HG03342 (cell line): ENCODE results near the gene SSBP4.
"Not testable (repeated sequence)": the region's sequence is repeated elsewhere in the genome, so short reads cannot be mapped to it uniquely, and the experiment has no call there.

ENCODE experiments used
- ATAC-seq: cut with Tn5 transposase; IDR thresholded peaks from one replicate; pipeline ENCODE4 v1.9.1; 2021; ENCODE audit warnings: mild to moderate bottlenecking, moderate library complexity; ENCODE audit not compliant: unreplicated experiment

Gene SSBP4

GRCh38 chr19:18392926-18393325 lies 26.3 kb upstream of the SSBP4 start:
- no peak for ATAC-seq

DNA sequence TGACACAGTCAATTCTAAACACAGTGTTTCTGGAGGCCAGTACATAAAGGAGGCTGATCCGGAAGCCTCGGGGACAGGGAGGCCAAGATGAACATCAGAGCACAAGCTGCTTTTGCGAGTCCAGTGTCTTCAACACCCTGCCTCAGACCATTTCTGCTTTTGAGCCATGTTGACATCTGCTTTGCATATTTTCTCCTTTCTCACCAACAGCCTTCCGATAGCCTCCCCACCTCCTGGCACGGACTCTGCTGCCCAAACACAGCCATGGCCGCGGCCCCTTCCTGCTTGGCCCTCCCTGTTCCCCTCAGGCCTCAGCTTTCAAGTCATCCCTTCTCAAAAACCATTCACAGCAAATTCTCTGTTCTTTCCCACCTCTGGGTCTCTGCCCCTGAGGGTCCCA lies 25.4 kb upstream of the SSBP4 start:
- ATAC-seq, result no peak

DNA sequence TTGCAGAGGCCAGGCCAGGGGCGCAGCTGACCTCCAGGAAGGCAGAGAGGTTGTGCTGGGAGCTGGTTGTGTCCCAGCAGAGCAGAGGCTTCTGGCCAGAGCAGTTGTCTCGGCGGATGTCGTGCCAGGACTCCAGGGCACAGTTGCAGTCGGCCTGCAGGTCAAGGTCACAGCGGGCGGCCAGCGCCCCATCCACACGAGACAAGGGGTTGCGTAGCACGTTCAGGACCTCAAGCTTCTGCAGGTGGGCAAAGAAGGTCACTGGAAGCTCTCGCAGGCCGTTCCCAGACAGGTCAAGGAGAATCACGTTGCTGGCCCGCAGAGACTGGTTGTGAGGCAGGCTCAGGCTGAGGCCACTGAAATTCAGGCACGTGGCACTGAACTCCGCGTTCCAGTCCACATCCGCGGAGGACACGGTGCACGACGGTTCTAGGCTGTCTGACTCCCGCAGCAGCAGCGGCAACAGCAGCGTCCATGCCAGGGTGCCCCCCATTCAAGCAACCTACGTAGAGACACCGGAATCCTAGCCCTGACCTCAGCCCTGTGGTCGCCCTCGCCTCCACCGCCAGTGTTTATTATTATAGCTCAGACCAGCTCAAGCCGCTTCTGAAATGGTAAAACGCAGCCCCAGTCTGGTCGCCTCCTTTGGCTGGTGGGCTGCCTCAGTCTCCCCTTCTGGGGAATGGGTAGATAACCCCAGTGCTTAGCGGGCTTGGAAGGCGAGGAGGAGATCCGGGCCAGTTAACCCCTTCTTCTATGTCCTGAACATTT lies 22.5 kb upstream of the SSBP4 start:
- ATAC-seq, result no peak

DNA sequence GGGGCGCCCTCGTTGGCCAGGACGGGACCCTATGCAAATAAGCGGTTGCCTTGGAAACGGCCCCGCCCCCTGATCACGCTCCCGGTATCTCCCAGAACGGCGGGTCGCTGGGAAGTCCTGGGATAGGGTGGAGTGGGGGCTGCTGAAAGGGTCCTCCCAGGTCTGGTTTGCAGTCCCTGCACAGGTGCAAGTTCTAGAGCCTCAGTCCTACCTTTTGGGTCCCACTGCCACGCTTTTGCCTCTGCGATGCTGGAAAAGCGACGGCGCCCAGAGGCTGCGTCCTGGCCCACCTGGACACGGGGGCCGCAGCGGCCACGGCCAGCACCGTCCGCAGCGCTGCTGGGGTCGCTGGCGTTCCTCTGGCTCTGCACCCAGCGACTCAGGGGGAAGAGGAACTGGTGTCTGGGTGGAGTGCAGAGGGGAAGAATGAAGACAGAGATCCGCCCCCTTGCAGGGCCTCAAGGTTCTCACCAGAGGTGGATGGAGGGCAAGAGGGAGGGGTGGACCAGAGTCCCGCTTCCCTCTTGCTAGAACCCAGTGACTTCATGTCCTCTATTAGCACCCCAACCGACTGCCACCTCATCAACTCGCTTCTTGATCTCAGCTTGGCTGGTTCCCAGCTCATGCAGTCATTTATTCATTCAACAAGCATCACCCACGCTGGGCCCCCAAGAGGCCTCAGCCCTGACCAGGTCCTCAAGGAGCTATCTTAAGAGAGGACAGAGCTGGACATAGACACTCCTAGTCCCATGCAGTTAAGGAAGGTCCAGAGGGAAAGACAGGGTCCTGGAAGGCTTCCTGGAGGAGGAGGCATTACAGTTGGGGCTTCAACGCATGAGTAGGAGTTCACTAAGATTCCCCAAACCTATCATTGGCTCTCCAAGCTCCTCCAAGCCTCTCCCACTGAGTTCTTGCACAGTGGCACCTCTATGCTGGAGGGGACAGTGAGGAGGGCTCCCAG lies 21.7 kb upstream of the SSBP4 start, which contains the start of gene LRRC25:
Gene LRRC25, minus strand, starts transcription at position 381 of the 961 bp plus-strand sequence. CDS start 659 bp downstream, outside the sequence.
- no peak for ATAC-seq

DNA sequence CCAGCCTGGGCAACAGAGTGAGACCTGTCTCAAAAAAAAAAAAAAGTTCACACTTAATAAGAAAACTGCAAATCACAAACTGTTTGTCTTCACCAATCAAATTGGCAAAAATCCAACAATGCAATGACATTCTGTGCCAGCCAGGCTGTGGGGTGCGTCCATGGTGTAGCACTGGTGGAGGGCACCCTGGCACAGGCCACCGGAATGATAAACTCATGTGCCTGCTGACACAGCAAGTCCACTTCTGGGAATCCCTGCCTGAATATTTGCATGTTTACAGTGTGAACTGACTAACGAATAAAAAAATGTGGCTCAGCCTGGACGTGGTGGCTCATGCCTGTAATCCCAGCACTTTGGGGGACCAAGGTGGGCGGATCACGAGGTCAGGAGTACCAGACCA lies 20.2 kb upstream of the SSBP4 start:
- ATAC-seq, result no peak

- ATAC-seq, result no peak
These were observed 17.6 kb upstream of the SSBP4 start for GRCh38 chr19:18401580-18402112.

DNA sequence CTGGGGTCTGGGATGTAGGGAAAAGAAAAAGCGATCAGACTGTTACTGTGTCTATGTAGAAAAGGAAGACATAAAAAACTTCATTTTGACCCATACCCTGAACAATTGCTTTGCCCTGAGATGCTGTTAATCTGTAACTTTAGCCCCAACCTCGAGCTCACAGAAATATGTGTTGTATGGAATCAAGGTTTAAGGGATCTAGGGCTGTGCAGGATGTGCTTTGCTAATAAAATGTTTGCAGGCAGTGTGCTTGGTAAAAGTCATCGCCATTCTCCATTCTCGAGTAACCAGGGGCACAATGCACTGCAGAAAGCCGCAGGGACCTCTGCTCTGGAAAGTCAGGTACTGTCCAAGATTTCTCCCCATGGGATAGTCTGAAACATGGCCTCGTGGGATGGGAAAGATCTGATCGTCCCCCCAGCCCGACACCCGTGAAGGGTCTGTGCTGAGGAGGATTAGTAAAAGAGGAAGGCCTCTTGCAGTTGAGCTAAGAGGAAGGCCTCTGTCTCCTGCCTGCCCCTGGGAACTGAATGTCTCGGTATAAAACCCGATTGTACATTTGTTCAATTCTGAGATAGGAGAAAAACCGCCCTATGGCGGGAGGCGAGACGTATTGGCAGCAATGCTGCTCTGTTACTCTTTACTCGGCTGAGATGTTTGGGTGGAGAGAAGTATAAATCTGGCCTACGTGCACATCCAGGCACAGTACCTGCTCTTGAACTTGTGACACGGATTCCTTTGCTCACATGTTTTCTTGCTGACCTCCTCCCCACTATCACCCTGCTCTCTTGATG lies 16.5 kb upstream of the SSBP4 start:
- not testable (repeated sequence) for ATAC-seq

- not testable (repeated sequence) for ATAC-seq
These were observed 13.4 kb upstream of the SSBP4 start for GRCh38 chr19:18405754-18406153.

- ATAC-seq, result no peak
These were observed 12.4 kb upstream of the SSBP4 start for GRCh38 chr19:18406749-18407148.

- peak; percentile 56 for ATAC-seq
These were observed 11.1 kb upstream of the SSBP4 start for GRCh38 chr19:18408053-18408476.

GRCh38 chr19:18412610-18413239 lies 6.5 kb upstream of the SSBP4 start:
- no peak for ATAC-seq

DNA sequence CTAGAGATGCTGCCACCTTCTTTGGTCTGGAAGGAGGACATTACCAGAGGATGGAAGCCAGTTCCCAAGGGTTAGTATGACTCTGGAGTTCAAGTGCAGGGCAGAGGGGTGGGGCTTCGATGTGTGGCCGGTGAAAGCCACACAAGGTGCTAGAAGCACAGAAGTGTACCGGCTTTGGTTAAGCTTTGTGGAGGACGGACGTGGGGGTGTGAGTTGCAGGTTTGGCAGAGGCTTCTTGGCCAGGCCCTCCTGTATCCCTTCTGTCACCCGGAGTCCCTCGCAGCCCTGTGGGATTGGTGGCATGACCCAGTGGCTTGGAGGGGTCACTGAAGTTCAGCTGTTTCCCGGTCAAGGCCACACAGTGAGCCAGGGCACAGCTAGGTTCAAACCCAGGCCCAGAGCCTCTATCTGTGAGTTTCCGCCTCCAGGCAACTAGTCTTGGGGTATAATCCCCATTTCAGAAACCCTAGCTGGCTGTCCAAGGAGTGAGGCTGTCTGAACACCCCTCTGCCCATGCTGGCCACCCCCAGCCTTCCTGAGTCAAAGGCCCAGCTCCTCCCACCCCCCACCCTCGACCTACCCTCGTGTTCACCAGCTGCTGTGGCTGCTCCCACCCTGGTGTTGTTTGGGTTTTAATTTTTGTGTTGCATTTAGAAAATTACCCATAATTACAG lies 4.6 kb upstream of the SSBP4 start:
- ATAC-seq, result no peak

DNA sequence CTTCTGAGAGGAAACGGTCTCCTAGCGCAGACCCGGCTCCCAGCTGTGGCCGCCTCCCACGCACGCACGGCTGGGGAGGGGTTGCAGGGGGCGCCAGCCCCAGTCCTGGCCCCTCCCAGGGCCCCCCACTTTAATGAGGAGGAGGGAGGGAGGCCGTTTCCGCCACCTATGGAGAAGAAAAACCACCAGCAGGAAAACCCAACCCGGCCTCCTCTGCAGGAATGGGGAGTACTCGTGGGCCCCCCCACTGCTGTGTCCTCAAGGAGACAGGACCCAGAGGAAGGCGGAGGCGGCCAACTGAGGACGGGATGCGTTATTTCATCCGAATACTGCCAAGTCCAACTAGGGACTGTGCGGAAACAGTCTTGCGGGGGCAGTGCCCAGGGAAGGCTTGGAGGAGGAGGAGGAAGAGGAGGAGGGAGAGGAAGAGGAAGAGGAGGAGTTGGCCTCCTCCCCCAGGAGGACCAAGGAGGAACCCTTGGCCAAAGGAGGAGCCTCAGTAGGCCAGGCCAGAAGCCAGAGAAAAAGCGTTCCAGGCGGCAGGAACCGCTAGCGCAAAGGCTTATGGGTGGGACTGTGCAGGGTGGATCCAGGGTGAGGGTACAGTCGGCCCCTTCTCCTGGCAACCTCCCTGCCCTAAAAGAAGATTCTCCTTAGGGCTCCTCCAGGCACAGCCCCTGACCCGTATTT lies 3.9 kb upstream of the SSBP4 start:
- no peak for ATAC-seq

DNA sequence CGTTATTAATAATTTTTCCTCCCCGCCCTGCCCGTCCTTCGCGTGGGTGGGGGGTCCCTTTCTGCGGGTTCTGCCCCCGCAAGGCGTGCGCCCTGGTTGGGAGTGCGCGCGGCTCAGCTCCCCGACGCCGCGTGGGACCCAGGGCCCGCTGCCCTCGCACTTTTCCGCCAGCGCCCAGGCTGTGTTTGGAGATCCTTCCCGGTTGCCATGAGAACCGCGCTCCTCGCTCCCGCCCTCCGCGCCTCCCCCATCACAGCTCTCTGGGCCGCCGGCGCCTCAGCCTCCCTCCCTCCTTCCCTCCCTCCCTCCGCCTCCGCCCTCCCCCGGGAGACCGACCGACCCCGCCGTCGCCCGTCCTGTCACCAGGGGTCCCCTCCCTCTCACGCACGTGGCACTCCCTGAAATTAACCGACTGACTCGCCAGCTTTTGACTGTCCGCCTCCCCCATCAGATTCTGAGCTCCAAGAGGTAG lies 2.4 kb upstream of the SSBP4 start:
- no peak for ATAC-seq

DNA sequence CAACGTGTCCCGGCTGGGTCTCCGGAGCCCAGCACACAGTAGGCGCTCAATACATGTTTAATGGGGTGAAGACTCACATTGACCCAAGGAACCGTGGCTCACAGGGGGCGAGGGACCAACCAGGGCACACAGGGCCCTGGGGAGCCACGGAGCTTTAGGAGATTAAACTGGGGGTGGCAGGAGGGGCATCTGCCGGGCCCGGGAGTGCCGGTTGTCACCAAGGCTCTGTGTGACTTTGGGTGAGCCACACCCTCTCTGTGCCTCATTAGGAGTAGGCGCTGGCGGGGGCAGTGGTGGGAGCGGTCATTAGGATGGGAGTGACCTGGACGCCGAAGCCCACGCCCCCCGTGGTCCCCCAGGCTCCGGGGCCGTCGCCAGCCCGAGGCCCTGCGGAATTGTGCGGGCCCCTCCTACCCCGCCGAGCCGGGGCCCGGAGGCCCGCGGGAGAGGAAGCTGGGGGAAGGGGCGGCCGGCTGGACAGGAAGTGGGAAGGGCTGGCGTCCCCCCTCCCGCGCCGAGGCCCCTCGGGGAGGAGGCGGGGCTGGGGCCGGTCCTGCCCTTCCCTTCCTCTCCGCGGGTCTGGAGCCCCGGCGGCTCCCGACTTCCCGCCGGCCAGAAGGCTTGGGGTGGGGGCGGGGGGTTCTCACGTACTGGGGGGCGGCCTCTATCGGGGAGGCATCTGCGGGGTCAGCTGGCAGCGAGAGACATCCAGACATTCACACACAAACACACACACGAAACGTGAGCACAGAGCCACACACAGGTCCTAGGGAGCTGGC lies 1.8 kb upstream of the SSBP4 start:
- ATAC-seq, result no peak

DNA sequence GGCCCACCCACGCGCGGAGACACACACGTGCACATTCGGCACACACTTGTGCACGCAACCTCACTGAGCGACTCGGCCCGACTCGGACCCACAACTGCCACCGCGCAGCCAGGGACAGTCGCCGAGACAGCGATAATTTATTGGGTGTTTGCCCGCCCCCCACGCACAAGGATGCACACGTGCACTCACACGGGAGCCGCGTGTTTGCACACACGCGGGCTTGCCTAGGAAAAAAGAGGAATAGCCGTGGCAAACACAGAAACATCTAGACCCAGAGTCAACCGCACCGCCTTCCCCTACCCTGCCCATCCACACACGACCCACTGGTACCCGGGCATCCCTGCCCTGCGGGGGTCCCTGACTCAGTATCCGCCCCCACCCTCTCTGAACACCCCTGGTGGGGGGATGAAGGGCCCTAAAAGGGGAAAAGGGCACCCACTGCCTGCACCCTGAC lies 1.1 kb upstream of the SSBP4 start:
- no peak for ATAC-seq

DNA sequence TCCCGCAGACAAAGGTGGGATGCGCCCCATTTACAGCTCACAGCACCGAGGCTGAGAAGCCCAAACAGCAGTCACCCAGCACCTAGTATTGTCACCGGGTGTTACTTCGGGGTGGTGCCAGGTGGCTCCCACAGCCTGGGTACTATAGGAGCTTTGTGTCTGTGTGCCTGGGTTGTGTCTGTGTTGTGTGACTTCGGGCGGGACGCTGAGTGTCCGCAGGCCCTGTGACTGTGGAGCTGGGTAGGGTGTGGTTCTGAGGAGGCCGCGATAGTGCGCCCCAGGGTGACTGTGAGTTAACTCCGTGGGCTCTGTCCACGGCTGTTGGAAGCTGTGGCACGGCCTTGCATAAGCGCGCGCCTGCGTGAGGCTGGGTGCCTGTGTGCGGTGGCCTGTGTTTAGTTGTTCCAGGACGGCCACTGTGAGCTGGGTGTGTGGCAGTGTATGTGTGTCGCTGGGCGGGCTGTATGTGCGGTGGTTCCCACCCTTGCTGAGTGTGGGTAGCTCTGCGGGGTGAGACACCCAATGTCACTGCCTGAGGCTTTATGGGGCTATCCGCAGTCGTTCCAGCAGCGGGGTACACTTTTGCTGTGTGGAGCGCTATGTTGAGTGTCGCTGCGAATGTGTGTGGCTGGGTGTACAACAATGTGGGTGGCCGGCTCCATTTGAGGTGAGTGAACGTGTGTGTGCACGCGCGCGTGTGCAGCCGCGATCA lies 559 bp upstream of the SSBP4 start:
- no peak for ATAC-seq
